DND-41 (cell line): ENCODE results near the gene LRRC51.

Source experiments
- ATAC-seq: fragments of 200-7000 bp; cut with Tn5 transposase; 3 replicates; pipeline ENCODE4 v1.9.1; 2021; ENCODE audit warnings: low read depth; ENCODE audit not compliant: insufficient read depth
- DNase-seq: peaks from one replicate; pipeline ENCODE4 v3.0.0-alpha.2; 2020
- H2AFZ ChIP-seq: 2 replicates; pipeline ENCODE4 v1.6.0; 2012; ENCODE audit warnings: low read depth, low read length
- H3K27ac ChIP-seq: 2 replicates; pipeline ENCODE4 v1.5.1; 2012; ENCODE audit warnings: low read length, inconsistent platforms
- H3K27me3 ChIP-seq: fragments of 200-600 bp; sonication (generic); 2 replicates; pipeline ENCODE4 v1.6.0; 2012; ENCODE audit warnings: low read length, mild to moderate bottlenecking, inconsistent platforms; ENCODE audit not compliant: insufficient read depth, poor library complexity
- H3K36me3 ChIP-seq: 2 replicates; pipeline ENCODE4 v1.5.1; 2012; ENCODE audit warnings: low read length, inconsistent platforms; ENCODE audit not compliant: insufficient read depth
- H3K4me1 ChIP-seq: 2 replicates; pipeline ENCODE4 v1.5.1; 2012; ENCODE audit warnings: mild to moderate bottlenecking, low read length; ENCODE audit not compliant: insufficient read depth
- H3K4me2 ChIP-seq: 2 replicates; pipeline ENCODE4 v1.6.0; 2012; ENCODE audit warnings: mild to moderate bottlenecking, moderate library complexity, low read length, inconsistent platforms; ENCODE audit not compliant: insufficient read depth
- H3K4me3 ChIP-seq, 2 experiments: fragments of 200-600 bp in 1 of 2; shearing (Covaris generic) in 1 of 2; 2 replicates each; pipeline ENCODE4 v1.5.1; 2012 to 2016; ENCODE audit warnings: inconsistent platforms in 2 of 2, low read length in 2 of 2, mild to moderate bottlenecking in 2 of 2, low read depth in 1 of 2, moderate library complexity in 1 of 2
- H3K79me2 ChIP-seq: 2 replicates; pipeline ENCODE4 v1.6.0; 2012; ENCODE audit warnings: low read length, inconsistent platforms; ENCODE audit not compliant: insufficient read depth
- H3K9ac ChIP-seq: 2 replicates; pipeline ENCODE4 v1.6.0; 2012; ENCODE audit warnings: low read depth, mild to moderate bottlenecking, inconsistent platforms, low read length, moderate library complexity
- H3K9me3 ChIP-seq: 2 replicates; pipeline ENCODE4 v1.5.1; 2012; ENCODE audit warnings: low read length, moderate library complexity, mild to moderate bottlenecking, inconsistent platforms; ENCODE audit not compliant: insufficient read depth, severe bottlenecking
- H4K20me1 ChIP-seq: 2 replicates; pipeline ENCODE4 v1.6.0; 2012; ENCODE audit warnings: low read length; ENCODE audit not compliant: insufficient read depth
- EZH2 ChIP-seq: IDR thresholded peaks from 3 replicates; pipeline ENCODE4 v1.6.1; 2012; ENCODE audit warnings: borderline replicate concordance, low read depth, mild to moderate bottlenecking, moderate library complexity, low read length, inconsistent platforms; ENCODE audit not compliant: severe bottlenecking
- TF ChIP-seq, protein P1 (sequence below): IDR thresholded peaks from 2 replicates; pipeline ENCODE4 v1.5.1; 2012; ENCODE audit warnings: borderline replicate concordance, low read length, moderate library complexity, mild to moderate bottlenecking; ENCODE audit not compliant: poor library complexity, severe bottlenecking; ENCODE audit errors: extremely low read depth

Gene LRRC51

DNA sequence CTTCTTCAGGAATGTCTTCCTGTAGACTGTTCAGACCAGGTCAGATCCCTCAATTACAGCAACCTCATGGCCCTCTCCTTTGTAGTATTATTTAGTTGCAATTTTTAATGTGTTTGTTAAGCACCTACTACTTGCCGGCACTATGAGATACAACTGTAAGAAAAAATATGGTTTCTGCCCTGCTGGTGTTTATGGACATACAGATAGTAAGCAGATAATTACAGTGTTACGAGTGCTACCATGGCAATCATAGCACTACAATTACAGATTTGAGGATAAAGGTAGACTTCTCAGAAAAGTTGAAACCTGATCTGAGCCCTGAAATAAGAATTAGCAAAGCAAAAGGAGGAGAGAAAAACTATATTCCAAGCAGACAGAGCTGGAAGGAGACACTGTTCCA lies 2.8 kb downstream of the LRRC51 start:
- Histone ChIP-seq H3K4me1 (peaks cover 28% of the 10 kb centered on the region), H3K9me3 (no peaks in the 10 kb centered on the region), H3K27me3 (no peaks in the 10 kb centered on the region), H2AFZ (no peak overlapping the region), H3K36me3 (peaks cover 16% of the 10 kb centered on the region), H4K20me1 (peaks cover 14% of the 10 kb centered on the region), H3K4me2 (no peak overlapping the region), H3K9ac (no peak overlapping the region), H3K4me3 (no peak overlapping the region), H3K27ac (no peak overlapping the region), H3K79me2 (peaks cover 19% of the 10 kb centered on the region)
- TF ChIP-seq EZH2, result no peak
- TF ChIP-seq, protein P1, sequence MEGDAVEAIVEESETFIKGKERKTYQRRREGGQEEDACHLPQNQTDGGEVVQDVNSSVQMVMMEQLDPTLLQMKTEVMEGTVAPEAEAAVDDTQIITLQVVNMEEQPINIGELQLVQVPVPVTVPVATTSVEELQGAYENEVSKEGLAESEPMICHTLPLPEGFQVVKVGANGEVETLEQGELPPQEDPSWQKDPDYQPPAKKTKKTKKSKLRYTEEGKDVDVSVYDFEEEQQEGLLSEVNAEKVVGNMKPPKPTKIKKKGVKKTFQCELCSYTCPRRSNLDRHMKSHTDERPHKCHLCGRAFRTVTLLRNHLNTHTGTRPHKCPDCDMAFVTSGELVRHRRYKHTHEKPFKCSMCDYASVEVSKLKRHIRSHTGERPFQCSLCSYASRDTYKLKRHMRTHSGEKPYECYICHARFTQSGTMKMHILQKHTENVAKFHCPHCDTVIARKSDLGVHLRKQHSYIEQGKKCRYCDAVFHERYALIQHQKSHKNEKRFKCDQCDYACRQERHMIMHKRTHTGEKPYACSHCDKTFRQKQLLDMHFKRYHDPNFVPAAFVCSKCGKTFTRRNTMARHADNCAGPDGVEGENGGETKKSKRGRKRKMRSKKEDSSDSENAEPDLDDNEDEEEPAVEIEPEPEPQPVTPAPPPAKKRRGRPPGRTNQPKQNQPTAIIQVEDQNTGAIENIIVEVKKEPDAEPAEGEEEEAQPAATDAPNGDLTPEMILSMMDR, result no peak
- ATAC-seq (no peak), DNase-seq (no peak)

DNA sequence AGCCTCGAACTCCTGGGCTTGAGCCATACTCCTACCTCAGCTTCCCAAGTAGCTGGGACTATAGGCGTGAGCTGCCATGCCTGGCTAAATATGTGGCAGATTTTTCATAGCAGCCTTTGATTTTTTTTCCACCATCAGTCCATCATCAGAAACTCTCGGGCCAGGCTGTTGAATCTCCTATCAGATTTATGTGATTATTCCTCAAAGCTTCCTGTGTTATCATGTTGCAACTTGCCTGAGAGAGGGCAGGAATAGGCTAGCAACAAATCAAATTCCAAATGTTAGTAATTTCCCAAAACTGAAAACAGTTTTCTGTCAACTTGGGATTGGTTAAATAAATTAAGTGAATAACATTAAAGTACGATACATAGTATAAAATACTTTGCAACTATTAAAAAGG lies 3.4 kb downstream of the LRRC51 start:
- no peak overlapping the region for H2AFZ ChIP-seq
- peaks cover 8% of the 10 kb centered on the region; the same call in 1 of the 2 replicates for H4K20me1 ChIP-seq
- H3K4me1 ChIP-seq, result peaks cover 21% of the 10 kb centered on the region
- no peak overlapping the region for H3K4me2 ChIP-seq
- no peak overlapping the region for H3K9ac ChIP-seq
- H3K79me2 ChIP-seq, result peaks cover 12% of the 10 kb centered on the region
- no peaks in the 10 kb centered on the region for H3K27me3 ChIP-seq
- peaks cover 18% of the 10 kb centered on the region for H3K36me3 ChIP-seq
- DNase-seq, result no peak
- no peak overlapping the region for H3K27ac ChIP-seq
- no peak overlapping the region for H3K4me3 ChIP-seq
- no peak for TF ChIP-seq EZH2
- TF ChIP-seq, protein P1, result no peak
- H3K9me3 ChIP-seq, result no peaks in the 10 kb centered on the region
- ATAC-seq, result no peak

GRCh38 chr11:72084965-72085364 lies 4.3 kb downstream of the LRRC51 start:
- H3K9me3 ChIP-seq, result no peaks in the 10 kb centered on the region
- H3K36me3 ChIP-seq, result peaks cover 27% of the 10 kb centered on the region
- no peak overlapping the region for H3K27ac ChIP-seq
- ATAC-seq (no peak), DNase-seq (no peak)
- H3K4me2 ChIP-seq, result no peak overlapping the region
- TF ChIP-seq, protein P1, result no peak
- no peak for TF ChIP-seq EZH2
- no peaks in the 10 kb centered on the region for H3K27me3 ChIP-seq
- H2AFZ ChIP-seq, result no peak overlapping the region
- 0 out of 2 replicates have a peak, but pooled peaks cover under 1% of the 10 kb centered on the region for H4K20me1 ChIP-seq
- H3K4me3 ChIP-seq, result no peak overlapping the region
- peaks cover 14% of the 10 kb centered on the region for H3K4me1 ChIP-seq
- H3K79me2 ChIP-seq, result peaks cover 3% of the 10 kb centered on the region
- H3K9ac ChIP-seq, result no peak overlapping the region

- H3K27me3 ChIP-seq, result no peaks in the 10 kb centered on the region
- no peak overlapping the region for H3K27ac ChIP-seq
- H3K9ac ChIP-seq, result no peak overlapping the region
- no peak overlapping the region for H3K4me2 ChIP-seq
- H3K79me2 ChIP-seq, result no peaks in the 10 kb centered on the region
- DNase-seq (no peak), ATAC-seq (no peak)
- H2AFZ ChIP-seq, result no peak overlapping the region
- H3K36me3 ChIP-seq, result peaks cover 35% of the 10 kb centered on the region
- H3K9me3 ChIP-seq, result no peaks in the 10 kb centered on the region
- no peak for TF ChIP-seq EZH2
- TF ChIP-seq, protein P1, result no peak
- H3K4me3 ChIP-seq, result no peak overlapping the region
- H3K4me1 ChIP-seq, result peaks cover 13% of the 10 kb centered on the region
- H4K20me1 ChIP-seq, result no peaks in the 10 kb centered on the region
Measured at GRCh38 chr11:72085621-72086351, 5.1 kb downstream of the LRRC51 start.
